SKM-1 (cell line): ENCODE results near the gene BTG1.

Source experiments
- DNase-seq: peaks from one replicate; lab custom pipeline; 2025; ENCODE audit not compliant: unreplicated experiment; lab: John Stamatoyannopoulos, UW

BTG1 gene, protein sequence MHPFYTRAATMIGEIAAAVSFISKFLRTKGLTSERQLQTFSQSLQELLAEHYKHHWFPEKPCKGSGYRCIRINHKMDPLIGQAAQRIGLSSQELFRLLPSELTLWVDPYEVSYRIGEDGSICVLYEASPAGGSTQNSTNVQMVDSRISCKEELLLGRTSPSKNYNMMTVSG

GRCh38 chr12:92145731-92146496, at the start of gene BTG1:
BTG1 (minus strand) TSS chr12:92145846; CDS start chr12:92145535, 311 bp downstream.
- peak; percentile 75 for DNase-seq

- no peak for DNase-seq
Observed at GRCh38 chr12:92194561-92194960, 48.9 kb upstream of the BTG1 start.

- no peak for DNase-seq
Observed at GRCh38 chr12:92193846-92194245, 48.2 kb upstream of the BTG1 start.

- DNase-seq = no peak
Observed at GRCh38 chr12:92193063-92193462, 47.4 kb upstream of the BTG1 start.

- DNase-seq = no peak
Observed at GRCh38 chr12:92192360-92192759, 46.7 kb upstream of the BTG1 start.

DNA sequence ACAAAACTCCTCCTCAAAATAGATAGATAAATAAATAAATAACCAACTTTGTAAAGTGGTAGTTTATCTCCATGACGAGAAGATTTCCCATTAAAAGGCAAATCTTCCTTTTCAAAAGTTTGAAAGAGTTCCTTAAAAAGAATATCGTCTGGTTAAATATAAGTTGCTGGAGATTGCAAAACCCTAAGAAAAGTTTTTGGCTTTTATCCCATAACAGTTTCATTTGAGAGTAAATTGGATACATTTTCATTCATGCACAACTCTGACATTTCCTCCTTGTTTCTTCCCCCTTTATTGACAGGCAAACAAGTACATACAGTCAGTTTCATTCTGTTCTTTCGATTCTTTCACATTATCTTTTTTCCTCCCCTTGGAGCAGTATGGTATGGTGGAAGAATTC, 45.4 kb upstream of the BTG1 start:
- no peak for DNase-seq

- DNase-seq = no peak
Observed at GRCh38 chr12:92188517-92189188, 43.0 kb upstream of the BTG1 start.

- no peak for DNase-seq
Observed at GRCh38 chr12:92186038-92186470, 40.4 kb upstream of the BTG1 start.

DNA sequence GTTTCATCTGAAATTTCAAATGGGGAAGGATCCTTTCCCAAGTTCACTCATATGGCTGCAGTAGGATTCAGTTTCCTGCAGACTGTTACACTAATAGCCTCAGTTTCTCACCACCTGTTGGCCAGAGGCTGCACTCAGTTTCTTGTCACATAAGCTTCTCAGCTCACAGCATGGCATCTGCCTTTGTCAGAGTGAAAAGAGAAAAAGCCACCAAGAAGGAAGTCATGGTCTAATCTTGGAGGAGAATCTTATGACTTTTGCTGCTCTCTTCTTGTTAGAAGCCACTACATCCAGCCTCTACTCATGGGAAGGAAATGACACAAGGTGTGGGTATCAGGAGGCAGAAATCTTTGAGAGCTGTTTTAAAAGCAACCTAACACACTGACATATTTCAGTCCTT, 39.4 kb upstream of the BTG1 start:
- DNase-seq = no peak

DNA sequence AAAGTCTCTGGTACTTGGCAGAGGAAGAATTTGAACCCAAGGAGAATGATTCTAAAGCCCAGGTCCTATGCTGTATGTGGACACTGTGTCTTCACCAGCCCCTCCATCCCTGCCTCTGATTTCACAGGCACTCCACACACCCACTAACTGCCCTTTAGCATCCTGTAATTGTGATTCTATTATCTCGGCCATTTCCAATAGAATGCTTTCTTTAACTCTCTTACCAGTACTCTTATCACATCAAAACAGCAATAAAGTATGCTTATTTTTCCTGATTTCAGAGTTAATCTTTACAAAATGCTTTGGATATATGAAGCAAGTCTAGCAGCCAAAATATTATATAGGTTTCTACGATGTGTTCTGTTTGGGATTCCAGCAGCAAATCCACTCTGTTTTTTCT, 37.9 kb upstream of the BTG1 start:
- DNase-seq = no peak

GRCh38 chr12:92178340-92178739, 32.7 kb upstream of the BTG1 start:
- DNase-seq = no peak

GRCh38 chr12:92176646-92177045, 31.0 kb upstream of the BTG1 start:
- no peak for DNase-seq

DNA sequence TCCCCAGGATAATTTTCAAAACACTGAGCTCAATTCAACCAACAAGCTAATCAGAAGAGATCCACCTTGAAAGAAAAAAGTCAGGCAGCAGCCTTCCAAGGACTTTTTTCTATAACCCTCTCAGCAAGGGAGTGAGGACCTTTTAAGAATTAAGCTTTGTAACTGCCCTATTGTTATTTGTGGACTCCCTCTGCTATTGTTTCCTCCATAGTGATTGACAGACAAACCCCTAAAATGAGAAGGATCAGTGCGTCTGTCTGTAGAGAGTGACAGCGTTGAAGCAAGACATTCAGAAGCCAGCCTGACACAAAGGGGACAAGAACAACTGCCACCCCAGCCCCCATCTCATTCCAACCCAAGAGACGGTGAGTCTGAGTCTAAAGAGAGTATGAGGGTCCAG, 30.3 kb upstream of the BTG1 start:
- no peak for DNase-seq

GRCh38 chr12:92170050-92170449, 24.4 kb upstream of the BTG1 start:
- no peak for DNase-seq

- DNase-seq = no peak
Observed at GRCh38 chr12:92167075-92167474, 21.4 kb upstream of the BTG1 start.

- DNase-seq = no peak
Observed at GRCh38 chr12:92164712-92165111, 19.1 kb upstream of the BTG1 start.

GRCh38 chr12:92162079-92162478, 16.4 kb upstream of the BTG1 start:
- DNase-seq = no peak

GRCh38 chr12:92158796-92159439, 13.3 kb upstream of the BTG1 start:
- DNase-seq = peak; percentile 6

- DNase-seq = no peak
Observed at GRCh38 chr12:92156704-92157395, 11.2 kb upstream of the BTG1 start.

- no peak for DNase-seq
Observed at GRCh38 chr12:92156139-92156538, 10.5 kb upstream of the BTG1 start.

DNA sequence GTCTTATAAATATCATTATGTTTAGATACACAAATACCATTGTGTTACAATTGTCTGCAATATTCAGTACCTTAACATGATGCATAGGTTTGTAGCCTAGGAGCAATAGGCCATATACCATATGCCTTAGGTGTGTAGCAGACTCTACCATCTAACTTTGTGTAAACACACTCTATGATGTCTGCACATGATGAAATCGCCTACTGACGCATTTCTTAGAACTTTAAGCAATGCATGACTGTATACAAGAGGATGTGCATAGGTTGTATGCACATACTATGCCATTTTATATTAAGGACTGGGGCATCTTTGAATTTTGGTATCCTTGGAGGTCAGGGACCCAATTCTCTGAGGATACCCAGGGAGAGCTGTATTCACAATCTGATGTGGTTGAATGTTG, 10.1 kb upstream of the BTG1 start:
- no peak for DNase-seq
